CMK (cell line): Measurements from ENCODE around the gene ADNP.

Experiments used
- DNase-seq: peaks from one replicate; pipeline ENCODE4 v3.0.0-alpha.2; 2010; ENCODE audit warnings: low read depth

The ADNP gene

DNA sequence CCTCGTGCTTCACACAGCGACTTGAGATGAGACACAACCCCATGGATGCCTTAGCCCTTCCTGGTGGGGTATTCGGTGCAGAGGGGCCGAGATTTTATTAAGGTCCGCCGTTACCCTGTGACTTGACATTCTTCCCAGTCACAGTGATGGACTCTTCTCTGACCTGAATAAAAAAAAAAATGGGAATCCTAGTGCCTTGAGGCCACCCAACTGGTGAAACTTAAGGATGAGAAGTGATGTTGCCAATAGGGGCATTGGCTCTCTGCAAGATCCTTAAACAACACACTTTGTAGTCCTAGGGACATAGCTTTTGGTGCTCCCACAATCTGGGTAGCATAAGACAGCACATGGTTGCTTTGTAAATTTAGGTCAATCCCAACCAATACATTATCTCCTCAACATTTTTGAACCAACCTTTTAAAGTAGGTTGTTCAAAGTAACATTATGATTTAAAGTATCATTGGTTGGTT lies 814 bp upstream of the ADNP start:
- DNase-seq: no peak

DNA sequence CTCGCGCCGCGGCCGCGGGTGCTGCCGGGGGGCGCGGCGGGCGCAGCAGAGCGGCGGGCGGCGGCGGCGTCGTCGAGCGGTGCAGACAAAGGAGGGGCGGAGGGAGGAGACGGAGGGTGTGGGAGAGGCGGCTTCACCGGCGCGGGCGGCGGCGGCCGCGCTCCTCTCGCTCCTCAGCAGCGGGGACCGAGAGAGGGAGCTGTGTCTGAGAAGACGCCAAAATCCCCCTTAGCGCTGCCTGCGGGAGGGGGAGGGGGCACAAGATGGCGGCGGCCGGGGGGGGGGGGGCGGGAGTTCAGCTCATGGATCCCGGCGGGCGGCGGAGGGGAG lies 296 bp downstream of the ADNP start:
- DNase-seq: no peak

DNA sequence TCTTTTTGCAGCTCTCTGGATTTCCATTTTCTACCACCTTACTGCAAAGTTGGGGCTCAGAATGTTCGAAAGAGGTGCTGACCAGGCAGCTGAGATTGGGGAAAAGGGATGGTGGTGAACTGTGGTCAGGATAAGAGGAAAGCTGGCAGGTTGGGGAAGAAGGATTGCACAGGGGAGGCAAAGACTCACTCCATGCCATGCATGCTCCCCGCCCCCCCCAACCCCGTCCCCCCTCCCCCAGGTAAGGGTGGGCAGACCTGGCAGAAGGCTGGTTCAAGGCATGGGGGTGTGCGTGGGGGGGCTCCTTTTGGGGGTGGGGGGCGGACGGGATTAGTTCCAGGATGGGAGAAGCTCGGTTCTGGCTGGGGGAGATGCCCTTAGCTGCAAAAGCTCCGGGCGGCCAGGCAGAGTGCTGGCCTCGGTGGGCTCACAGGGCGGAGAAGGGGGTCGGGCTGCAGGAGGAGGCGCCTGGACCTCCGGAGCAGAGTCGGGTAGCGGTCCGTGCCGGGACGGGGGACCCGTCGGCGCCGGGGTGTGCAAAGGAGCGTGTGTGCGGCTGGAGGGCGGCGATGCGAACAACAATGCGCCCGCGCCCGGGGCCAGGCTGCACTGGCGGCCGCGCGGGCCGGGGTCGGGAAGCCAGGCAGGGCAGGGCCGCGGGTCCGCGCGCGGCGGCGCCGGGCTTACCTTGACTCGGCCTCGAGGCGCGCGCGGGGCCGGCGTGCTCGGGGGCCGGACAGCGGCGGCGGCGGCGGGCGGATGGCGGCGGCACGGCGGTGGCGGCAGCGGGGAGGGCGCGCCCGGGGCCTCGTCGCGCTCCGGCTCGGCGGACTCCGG lies 880 bp downstream of the ADNP start:
- DNase-seq: no peak

DNA sequence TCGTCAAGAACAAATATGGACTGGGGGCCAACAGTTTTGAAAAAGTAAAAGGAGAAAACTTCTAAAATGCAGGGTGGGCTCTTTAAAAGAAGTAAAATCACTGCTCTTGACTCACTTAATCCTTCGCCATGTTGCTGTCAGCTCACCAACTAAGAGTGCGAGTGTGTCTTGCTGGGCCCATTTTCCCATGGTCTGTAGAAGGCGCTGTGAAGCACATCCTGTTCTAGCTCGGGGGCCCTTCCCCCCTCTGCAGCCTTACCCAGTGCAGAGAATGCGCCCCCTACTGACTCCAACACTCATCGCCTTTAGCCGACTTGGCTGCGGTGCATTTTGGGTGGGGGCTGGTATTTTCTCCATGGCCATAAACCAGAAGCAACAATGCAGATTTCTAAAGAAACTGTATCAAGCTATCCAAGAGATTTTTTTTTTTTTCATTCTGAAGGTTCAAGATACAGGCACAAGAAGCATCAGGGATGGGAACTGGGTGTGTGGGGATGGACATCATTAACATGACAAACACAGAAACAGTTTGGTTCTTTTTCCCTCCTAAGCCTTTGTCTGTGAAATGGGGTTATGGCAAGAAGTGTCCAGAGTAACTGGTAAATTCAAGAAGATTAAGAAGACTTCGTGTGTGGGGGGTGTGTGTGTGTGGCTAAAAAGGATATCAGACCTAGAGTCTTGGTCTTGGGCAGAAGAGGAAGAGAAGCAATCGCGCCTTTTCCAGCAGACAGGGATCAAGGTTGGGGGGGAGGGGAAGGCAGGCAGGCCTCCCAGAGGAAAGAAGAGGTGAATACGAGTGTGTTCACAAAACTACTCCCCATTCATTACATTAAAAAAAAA lies 1.7 kb downstream of the ADNP start:
- DNase-seq: peak; percentile 95

DNA sequence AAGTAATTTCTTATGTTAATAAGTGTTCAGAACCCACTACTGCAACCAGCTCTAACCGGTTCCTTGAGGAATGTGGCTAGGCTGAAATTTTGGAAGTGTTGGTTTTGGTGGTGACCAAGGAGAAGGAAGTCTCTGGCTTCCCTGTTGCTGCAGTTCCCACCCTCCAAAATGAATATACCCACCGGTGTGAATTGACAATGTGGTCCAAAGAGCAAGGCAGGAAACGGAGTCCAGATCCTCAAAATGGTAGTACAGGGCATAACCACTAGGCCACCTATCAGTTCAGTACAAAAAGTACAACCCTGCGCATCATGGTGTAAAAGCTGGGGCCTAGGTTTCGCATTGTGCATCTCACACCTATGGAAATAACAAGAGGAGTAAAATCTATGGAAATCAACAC lies 2.8 kb downstream of the ADNP start:
- DNase-seq: no peak

DNA sequence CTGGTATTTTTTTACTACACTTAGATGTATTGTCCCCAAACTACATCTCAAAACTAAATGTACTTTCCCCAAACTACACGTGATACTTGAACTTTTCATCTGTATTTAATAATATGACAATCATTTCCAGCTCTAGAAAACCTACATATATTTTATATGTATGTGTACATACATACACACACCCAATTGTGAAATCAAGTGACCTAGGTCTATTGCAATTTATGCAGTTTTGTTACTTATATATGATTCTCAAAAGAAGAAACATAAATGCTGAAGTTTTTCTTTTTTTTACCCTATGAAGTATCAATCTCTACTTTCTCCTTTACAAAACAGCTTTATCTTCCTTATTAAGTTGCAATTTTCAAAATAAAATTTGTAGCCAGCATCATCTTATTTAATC lies 4.7 kb downstream of the ADNP start:
- DNase-seq: no peak

DNA sequence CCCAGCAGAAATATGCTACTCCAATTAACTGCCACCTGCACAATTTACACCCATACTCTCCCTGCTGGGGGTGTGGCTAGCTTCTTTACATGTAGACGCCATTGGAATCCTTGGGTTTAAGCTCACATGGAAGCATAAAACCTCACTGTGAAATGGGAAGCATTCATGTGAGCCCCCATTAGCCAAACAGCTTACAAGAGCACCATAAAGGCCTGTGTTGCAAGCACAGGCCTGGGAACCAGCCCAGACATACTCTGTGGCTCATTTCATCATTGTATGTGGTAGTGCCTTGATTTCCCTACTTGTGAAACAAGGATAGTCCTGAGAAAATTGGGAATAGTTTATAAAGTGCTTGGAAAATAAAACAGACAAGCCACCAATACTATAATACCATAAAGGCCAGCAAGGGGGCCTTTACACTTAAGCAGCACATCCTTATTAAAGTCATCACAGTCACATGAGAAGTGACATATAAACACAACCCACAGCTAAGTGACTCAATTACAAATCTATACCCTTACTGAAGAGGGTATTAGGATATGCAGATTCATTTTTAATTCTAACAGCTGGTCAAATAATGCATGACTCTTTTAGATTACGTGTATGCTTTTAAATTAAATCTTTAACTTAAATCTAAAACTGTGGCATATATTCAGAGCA lies 6.8 kb downstream of the ADNP start:
- no peak for DNase-seq

DNA sequence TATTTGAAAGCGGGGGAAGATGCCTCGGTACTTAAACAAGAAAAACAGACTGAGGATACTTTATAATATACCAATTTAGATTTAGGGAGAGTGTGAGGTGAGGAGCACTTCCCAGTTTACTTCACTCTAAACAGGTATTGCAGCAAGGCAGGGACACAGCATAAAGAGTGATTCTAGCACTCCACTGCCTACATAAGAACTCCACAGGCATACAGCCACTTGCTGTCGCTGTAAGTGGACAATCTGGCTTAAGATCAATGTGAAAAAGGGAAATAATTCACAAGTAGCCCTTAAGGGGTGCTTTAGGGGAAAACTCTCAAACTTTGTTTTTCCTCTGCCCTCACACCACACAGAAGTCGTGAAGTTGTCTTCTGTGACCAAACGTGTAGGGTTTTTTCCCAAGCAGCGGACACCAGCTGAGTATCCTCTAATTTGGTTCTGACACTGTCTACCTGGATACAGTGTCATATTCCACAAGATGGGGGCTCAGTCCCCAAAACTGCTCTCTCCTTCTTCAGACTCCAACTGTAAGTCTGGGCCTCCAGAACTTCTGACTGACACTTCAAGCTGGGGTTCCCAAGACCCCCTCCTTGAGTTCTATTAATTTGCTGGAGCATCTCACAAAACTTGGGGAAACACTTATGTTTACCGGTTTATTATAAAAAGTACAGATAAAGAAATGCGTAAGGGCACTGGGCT lies 9.3 kb downstream of the ADNP start:
- no peak for DNase-seq

DNA sequence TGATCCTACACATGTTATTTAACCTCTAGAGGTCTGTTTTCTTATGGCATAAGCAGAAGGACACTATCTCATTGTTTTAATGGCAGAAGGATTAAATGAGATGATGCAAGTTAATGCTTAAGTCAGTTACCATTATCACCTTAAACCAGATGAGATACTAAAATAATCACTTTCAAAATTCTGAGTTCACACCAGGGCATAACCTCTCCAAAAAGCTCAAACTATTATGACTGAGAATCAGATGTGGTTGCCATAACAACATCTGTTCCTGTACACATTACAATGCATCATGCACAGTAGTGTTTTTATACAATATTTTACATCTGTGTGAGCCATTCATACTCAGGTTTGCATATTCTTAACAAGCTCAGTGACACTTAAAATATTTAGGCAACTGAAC lies 10.2 kb downstream of the ADNP start:
- no peak for DNase-seq

DNA sequence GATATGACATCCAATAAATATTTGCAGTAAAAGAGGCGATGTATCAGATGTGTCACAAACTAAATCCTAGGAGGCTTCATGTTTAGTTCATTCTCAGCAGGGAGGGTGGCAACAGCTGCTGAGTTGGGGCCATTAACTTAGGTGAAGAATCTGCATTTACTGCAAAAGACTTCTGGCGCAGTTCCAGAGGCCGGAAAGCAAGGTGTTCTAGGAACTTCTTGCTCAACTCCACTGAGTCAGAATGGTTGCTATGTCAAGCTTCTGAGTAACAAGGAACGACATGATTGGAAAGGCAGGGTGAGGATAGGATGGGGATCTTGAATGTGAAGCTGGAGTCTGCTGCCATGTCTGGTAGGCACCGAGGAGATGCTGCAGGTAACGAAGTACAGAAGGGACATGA lies 11.7 kb downstream of the ADNP start:
- no peak for DNase-seq

DNA sequence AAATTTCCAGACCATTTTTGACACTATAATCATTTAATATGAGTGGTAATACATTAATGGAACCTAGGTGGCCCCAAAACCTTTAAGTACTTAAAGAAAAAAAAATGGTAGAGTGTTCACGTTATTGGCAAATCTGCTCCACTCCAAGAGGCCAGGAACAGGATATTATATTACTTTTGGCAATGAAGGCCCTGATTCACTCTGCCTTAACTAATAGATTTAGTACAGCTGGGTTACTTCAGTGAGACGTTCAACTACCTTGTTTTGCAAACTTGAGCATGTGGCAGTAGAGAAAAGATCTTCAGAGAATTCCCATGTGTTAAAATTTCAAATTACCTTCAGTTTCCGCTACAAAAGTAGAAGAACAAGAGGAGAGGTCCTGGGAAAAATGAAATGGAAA lies 12.8 kb downstream of the ADNP start:
- no peak for DNase-seq

DNA sequence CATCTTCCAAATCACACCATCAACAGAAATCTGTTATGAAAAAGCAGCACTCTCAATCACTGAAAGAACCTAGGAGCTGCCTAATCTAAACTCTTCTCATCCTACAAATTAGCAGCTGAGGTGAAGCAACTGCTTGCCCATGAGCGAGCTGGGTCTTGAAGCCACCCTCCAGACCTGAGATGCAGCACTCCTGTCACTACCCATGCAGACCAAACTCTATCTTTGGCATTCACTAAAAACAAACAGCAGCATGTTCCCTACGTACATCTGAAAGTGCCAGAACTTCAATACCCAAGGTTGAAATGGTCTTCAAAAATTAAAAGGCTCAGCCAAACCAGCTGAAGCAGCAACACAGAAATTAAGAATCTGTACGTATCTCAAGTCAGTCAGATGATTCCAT lies 14.3 kb downstream of the ADNP start:
- DNase-seq: no peak

DNA sequence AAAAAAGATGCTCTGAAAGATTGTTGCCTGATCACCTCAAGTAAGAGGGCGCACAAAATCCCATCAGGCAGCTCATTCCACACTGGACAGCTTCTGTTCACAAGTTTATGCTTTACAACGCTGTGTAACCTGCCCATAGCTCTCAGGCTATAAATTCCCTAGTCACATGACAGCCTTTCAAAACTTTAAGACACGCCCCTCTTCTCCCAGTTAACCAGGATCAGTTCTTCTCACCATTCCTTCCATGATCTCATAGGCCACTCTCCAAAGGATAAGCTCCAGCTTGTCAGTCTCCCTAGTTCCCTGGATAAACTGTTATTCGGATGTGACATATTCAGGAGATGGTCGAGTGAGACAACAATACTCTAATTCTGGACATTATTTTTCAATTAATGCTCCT lies 15.0 kb downstream of the ADNP start:
- no peak for DNase-seq

DNA sequence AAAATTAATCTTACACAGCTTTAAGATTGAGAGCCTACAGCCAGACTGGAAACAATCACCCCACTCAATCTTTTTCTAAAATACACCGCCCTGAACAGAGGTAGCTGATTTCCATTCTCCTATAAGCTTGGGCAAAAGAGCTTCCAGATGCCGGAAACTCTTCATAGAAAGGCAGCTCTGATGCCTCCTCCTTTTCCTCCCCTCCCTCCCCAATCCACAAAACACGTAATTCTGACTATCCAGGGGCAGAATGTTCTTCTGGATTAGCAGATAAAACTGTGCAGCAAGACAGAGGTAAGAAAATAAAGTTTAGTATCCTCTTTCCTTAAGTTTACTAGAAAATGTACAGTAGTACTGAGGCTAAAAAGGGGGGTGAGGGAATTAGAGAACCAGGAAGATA lies 15.8 kb downstream of the ADNP start:
- DNase-seq: no peak

DNA sequence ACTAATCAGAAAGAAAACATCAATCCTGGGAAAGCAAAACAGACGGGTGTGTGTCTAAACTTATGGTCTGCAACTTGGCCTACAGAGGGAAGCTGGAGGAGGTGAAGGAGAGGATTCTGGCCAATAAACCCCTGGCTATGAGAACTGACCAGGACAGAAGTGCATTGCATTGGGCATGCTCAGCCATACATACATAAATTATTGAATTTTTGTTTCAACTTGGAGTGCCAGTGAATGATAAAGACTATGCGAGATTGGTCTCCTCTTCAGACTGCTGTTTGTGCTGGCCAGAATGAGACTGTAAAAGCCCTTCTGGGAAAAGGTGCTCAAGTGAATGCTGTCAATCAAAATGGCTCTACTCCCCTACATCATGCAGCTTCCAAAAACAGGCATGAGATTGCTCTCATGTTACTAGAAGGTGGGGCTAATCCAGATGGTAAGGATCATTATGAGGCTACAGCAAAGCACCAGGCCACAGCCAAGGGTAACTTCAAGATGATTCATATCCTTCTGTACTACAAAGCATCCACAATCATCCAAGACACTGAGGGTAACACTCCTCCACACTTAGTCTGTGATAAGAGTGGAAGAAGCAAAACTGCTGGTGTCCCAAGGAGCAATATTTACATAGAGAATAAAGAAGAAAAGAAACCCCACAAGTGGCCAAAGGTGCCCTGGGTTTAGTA lies 17.4 kb downstream of the ADNP start:
- DNase-seq: no peak

DNA sequence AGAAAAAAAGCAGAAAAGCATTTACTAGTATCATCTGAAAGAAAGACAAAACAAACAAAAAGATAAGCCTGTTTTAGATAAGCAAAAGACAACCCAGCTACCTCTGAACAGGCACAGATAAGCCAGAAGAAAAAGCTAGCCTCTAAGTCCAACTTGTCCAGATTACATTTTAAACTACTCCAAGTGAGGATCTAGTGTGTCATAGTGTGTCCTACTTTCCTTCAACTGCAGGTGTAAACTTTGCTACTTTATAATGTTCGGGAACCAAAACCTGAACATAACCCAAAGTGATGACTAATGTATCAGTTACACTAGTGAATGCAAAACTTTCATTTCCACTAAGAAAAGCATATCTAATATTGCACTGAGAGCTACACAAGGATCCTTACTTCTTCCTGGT lies 19.5 kb downstream of the ADNP start:
- no peak for DNase-seq

DNA sequence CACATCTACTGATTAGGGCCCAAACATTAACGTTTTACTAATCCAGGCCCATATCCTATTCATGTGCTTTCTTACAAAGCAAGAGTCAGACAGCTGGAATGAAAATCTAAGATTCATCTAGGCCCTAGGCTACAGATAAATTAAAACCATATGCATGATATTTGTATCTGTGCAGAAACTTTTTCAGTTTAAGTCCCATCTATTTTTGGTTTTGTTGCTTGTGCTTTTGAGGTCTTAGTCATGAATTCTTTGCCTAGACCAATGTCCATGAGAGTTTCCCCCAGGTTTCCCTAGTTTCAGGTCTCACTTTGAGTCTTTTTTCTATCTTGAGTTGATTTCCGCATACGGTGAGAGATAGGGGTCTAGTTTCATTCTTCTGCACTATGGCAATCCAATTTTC lies 20.2 kb downstream of the ADNP start:
- DNase-seq: no peak

DNA sequence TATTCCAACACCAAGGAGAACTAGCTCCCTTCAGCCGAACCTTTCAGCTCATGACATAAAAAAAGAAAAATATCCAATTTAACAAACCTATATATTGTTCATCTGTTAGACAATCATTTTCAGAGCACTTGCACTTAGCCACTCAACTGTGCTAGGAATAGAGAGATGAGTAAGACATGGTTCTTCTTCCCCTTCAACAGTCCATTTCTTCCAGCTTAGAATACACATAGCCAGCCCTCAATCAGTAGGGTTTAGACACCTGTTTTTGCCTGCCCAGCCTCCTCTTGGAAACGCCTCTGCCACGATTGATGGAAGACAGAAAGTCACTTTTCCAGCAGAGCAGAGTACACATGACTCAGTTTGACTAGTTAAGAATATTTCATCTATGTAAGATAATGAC lies 21.8 kb downstream of the ADNP start:
- DNase-seq: no peak

DNA sequence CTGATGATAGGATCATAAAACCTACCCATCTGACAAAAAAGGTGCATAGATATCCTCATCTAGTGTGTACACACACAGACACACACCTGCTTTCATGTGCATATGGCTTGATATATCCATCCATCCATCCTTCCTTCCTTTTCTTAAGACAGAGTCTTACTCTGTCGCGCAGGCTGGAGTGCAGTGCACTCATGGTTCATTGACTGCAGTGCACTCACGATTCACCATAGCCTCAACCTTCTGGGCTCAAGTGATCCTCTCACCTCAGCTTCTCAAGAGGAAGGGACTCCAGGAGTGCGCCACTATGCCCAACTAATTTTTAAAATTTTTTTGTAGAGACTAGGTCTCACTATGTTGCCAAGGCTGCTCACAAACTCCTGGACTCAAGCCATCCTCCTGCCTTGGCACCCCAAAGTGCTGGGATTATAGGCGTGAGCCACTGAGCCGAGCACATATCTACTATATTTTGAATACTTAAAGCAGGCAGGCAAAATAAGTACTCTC lies 27.1 kb downstream of the ADNP start:
- DNase-seq: no peak

DNA sequence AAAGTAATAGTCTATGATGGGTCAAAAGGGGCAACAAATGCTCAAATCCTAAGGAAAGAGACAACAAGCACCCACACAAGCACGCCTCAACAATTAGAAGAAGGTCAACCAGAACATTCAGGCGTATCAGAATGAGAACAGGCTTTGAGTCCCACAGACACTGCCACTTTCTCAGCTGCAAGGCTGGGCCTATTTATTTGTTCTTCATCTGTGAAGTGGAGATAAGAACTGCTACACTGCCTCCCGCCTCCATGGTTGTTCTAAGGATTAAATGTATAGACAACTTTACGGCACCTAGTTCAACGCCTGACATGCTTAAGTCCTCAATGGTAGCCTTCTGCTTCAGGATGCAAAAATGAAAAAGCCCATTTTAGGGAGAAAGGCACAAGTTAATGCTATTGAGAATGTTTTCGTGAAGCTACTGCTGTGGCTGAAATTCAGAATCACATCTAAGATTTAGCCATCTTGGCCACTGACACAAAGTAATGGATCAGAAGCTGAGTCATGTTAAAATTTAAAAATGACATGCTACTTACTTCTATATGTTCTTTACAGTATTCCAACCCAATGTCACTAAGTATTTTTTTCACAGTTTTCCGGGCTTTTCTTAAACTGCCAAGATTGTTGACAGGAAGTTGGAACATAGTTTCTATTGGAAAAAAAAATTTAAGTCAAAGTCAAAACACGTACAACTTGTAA lies 27.7 kb downstream of the ADNP start:
- DNase-seq: no peak

DNA sequence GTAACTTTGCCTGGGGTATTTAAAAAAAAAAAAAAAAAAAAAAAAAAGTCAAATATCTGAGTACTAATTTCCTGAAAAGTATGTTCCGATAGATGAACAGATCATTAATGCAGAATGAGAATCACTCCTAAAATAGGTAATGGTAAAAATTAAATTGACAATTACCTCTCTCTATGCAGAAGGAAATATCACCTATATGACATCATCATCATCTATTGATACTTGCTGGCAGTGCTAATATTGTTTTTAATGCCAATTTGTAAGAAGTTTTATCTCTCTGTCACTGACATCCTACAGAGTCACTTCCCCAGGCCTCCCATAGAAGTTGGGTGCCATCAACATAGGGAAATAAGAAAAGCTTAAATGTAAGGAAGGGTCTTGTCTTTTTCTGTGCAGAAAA lies 29.9 kb downstream of the ADNP start:
- no peak for DNase-seq
